HUES48 (cell line): ENCODE results near the gene KLHL6.
"Not testable (repeated sequence)": the region's sequence is repeated elsewhere in the genome, so short reads cannot be mapped to it uniquely, and the experiment has no call there.

Experiments used
- H3K27ac ChIP-seq: one replicate; pipeline ENCODE4 v1.7.0; 2013; ENCODE audit warnings: low read depth, low read length, inconsistent platforms
- H3K27me3 ChIP-seq: 2 replicates; pipeline ENCODE4 v1.6.1; 2013; ENCODE audit warnings: mild to moderate bottlenecking, low read length; ENCODE audit not compliant: control insufficient read depth, insufficient read depth
- H3K36me3 ChIP-seq: 2 replicates; pipeline ENCODE4 v1.6.1; 2013; ENCODE audit warnings: low read length; ENCODE audit not compliant: control insufficient read depth, insufficient read depth
- H3K4me1 ChIP-seq: 2 replicates; pipeline ENCODE4 v1.6.1; 2013; ENCODE audit warnings: mild to moderate bottlenecking, low read length; ENCODE audit not compliant: control insufficient read depth, insufficient read depth
- H3K4me3 ChIP-seq: 2 replicates; pipeline ENCODE4 v1.5.1; 2013; ENCODE audit warnings: mild to moderate bottlenecking, low read depth, low read length
- H3K9ac ChIP-seq: 2 replicates; pipeline ENCODE4 v1.6.1; 2013; ENCODE audit warnings: mild to moderate bottlenecking, low read depth, low read length, moderate library complexity
- H3K9me3 ChIP-seq: 2 replicates; pipeline ENCODE4 v1.6.1; 2013; ENCODE audit warnings: low read length; ENCODE audit not compliant: control insufficient read depth, insufficient read depth

The KLHL6 gene

DNA sequence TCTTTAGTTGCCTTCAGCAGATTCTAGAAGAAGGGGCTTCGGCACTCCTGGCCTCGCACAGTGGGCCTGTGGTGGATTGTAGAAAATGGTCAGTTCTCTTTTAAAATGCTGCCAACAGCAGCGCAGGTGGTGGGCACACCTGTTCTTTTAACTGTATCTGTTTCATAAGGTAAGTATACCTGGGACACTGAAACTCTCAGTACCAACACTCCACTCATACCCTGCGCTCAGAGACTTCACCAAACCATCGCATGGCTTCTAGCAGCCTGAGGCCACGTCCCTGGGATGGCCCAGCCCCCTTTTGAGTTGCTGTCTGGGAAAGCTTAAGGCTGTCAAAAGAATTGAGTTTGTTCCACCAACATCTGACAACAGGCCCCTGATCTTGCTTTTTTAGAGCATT, 70.4 kb downstream of the KLHL6 start:
- Histone ChIP-seq H3K4me1 (peaks cover 23% of the 10 kb centered on the region), H3K4me3 (no peak overlapping the region), H3K9ac (no peak overlapping the region), H3K27me3 (no peaks in the 10 kb centered on the region), H3K36me3 (no peaks in the 10 kb centered on the region), H3K9me3 (no peaks in the 10 kb centered on the region), H3K27ac (no peak overlapping the region)

DNA sequence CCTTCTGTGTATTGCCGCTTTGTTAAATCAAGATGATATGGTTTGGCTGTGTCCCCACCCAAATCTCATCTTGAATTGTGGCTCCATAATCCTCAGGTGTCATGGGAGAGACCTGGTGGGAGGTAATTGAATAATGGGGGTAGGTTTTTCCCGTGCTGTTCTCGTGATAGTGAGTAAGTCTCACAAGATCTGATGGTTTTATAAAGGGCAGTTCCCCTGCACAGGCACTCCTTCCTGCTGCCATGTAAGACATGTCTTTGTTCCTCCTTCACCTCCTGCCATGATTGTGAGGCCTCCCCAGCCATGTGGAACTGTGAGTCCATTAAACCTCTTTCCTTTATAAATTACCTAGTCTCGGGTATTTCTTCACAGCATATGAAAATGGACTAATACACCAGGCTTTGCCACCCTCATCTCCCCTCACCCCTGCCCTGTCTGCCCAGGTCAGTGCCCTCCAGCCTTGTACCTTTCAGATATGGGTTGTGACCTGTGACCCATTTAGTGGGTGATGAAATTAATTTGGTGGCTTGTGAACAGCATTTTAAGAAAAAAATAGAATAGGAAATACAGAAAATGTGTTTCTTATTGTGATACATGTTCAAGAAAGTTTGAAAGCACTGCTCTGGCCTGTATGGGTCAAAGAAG, 71.0 kb downstream of the KLHL6 start:
- no peaks in the 10 kb centered on the region for H3K36me3 ChIP-seq
- no peaks in the 10 kb centered on the region for H3K9me3 ChIP-seq
- no peak overlapping the region for H3K9ac ChIP-seq
- peaks cover 21% of the 10 kb centered on the region for H3K4me1 ChIP-seq
- no peak overlapping the region for H3K27ac ChIP-seq
- no peaks in the 10 kb centered on the region for H3K27me3 ChIP-seq
- no peak overlapping the region for H3K4me3 ChIP-seq

DNA sequence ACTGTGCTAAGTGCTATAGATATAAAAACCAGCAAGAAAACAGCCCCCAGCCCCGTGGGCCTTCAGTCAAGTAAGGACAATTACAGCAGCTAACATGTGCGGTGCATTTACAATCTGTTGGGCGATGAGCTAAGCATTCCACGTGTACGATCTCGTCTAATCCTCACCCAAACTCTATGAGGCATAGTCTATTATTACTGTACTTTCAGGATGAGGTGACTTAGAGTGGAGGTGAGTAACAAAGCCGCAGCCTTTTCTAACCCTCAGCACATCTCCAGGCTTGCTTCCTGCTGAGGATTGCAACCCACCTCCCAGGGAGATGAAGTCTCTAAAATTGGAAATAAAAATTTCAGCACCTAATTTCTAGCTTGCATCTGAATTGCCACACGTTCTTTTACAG, 73.9 kb downstream of the KLHL6 start:
- Histone ChIP-seq H3K36me3 (no peaks in the 10 kb centered on the region), H3K4me1 (peaks cover 17% of the 10 kb centered on the region), H3K4me3 (no peak overlapping the region), H3K9me3 (no peaks in the 10 kb centered on the region), H3K27ac (no peak overlapping the region), H3K27me3 (no peaks in the 10 kb centered on the region), H3K9ac (no peak overlapping the region)

DNA sequence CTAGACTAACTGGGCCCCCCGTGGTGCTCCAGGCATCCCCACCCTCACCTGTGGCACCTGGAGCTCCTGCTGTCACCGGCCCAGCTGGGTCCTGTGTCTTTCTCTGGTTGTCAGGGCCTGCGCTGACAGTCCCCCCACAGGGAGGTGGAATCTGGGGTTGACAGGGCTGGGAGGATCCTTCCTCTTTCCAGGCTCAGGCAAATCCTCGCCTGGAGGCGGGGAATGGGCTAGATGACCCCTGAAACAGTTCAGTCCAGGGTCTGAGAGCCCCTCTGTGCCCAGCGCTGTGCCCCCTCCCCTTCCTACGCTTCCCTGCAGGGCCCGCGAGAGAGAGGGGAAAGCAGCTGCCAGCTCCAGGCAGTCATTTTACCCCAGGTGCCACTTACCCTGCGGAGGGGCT, 77.0 kb downstream of the KLHL6 start:
- Histone ChIP-seq H3K9me3 (no peaks in the 10 kb centered on the region), H3K27ac (no peak overlapping the region), H3K4me1 (peaks cover 7% of the 10 kb centered on the region), H3K4me3 (no peak overlapping the region), H3K9ac (no peak overlapping the region), H3K36me3 (no peaks in the 10 kb centered on the region), H3K27me3 (no peaks in the 10 kb centered on the region)

DNA sequence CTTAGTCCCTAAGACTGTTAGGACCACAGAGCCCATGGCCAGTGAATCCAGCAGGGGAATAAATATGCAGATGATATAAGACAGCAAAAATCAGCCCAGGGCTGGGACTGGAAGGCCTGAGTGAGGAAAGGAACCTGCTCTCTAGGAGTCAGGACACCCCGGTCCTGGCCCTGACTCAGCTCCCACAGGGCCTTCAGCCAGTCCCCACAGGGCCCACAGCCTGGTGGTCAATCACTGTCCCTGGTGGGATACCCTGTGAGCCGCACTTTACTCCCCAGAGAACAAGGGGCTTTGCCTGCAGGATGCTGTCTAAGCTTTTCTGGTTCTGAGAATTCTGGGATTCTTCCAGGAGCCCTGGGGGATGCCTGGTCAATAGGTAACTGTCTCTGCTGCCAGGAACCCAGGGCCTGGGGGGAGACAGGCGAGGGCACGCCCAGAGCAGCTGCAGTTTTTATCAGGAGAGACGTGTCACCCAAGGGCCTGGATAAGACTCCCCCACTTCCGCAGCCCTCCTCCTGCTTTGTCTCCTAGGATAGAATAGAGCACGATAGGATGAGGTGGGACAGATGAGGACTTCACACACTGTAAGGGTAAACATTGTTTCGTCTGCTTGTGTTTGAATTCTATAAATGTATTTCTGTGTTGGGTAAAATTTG, 77.6 kb downstream of the KLHL6 start:
- Histone ChIP-seq H3K27ac (no peak overlapping the region), H3K4me1 (peaks cover 7% of the 10 kb centered on the region), H3K4me3 (no peak overlapping the region), H3K36me3 (no peaks in the 10 kb centered on the region), H3K9me3 (no peaks in the 10 kb centered on the region), H3K9ac (no peak overlapping the region), H3K27me3 (no peaks in the 10 kb centered on the region)

DNA sequence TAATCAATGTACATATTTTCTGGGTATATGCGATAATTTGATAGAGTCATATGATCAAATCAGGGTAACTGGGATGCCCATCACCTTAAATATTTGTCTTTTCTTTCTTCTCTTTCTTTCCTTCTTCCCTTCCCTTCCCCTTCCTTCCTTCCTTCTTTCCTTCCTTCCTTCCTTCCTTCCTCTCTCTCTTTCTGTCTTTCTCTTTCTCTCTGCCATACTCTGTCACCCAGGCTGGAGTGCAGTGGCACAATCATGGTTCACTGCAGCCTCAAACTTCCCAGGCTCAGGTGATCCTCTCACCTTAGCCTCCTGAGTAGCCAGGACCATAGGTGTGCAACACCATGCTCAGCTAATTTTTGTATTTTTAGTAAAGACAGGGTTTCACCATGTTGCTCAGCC, 79.7 kb downstream of the KLHL6 start:
- not testable (repeated sequence) for H3K4me1 ChIP-seq, H3K27ac ChIP-seq, H3K4me3 ChIP-seq, H3K27me3 ChIP-seq, H3K9ac ChIP-seq, H3K36me3 ChIP-seq, H3K9me3 ChIP-seq

DNA sequence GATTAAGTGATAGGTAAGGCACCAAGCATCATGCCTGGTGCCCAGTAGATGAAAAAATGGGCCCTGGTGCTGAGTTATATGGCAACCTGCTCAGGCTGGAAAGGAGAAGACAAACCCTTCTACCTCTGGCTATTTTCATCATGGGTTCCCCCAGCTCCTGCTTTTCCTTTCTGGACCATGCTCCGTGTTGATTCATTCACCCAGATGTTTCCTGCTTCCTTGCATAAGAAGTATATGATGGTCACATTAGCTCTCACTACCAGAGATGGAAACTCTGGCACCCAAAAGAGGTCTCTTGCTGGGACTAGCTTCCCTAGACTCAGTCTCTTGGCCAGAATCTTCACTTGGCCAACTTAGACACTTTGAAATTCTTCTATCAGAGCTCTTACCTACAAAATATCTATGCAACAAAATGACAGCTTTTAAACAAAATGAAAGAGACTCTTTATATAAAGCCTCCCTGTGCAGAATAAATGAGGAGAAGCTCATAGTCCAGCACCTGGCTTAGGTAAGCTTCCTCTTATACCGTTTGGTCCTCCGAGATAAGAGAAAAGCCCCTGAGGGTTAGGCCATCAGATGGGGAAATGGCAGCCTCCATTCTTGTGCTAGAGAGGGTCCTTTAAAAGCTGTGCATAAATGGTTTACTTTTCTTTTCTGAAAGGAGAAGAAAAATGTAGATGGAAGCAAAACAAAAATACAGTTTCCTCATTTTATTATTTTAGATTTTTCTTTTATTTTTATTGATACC, 80.3 kb downstream of the KLHL6 start:
- Histone ChIP-seq H3K4me3 (no peak overlapping the region), H3K27ac (no peak overlapping the region), H3K36me3 (no peaks in the 10 kb centered on the region), H3K4me1 (peaks cover 7% of the 10 kb centered on the region), H3K27me3 (no peaks in the 10 kb centered on the region), H3K9me3 (no peaks in the 10 kb centered on the region), H3K9ac (no peak overlapping the region)

DNA sequence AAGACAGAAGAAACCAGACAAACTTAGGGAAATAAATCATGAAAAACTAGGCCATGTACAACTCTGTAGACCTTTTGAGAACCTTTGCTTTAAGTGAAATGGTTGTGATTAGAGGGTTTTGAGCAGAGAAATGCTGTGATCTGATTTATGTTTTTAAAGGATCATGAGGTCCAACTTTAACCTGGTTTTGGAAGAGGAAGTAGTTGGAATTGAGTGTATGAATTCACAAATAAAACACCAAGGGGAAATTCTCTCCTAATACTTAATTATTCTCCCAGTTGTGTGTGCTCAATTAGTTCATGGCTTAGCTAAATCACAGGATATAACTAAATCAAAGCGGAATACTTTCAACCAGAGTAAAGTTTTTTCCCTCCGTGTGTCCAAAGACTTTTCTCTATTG, 81.5 kb downstream of the KLHL6 start:
- no peak overlapping the region for H3K27ac ChIP-seq
- H3K36me3 ChIP-seq = no peaks in the 10 kb centered on the region
- H3K4me1 ChIP-seq = no peaks in the 10 kb centered on the region
- H3K4me3 ChIP-seq = no peak overlapping the region
- no peaks in the 10 kb centered on the region for H3K27me3 ChIP-seq
- H3K9me3 ChIP-seq = no peaks in the 10 kb centered on the region
- H3K9ac ChIP-seq = no peak overlapping the region

DNA sequence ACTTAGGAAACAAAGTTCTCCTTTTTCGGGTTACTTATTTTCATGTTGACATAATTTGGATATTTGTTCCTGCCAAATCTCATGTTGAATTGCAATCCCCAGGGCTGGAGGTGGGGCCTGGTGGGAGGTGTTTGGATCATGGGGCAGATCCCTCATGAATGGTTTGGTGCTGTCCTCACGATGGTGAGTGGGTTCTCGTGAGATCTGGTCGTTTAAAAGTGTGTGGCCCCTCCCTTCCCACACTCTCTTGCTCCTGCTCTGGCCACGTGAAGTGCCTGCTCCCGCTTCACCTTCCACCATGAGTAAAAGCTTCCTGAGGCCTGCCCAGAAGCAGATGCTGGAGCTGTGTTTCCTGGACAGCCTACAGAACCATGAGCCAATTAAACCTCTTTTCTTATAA, 83.4 kb downstream of the KLHL6 start:
- Histone ChIP-seq H3K4me1 (no peaks in the 10 kb centered on the region), H3K36me3 (no peaks in the 10 kb centered on the region), H3K9ac (no peak overlapping the region), H3K27ac (no peak overlapping the region), H3K9me3 (no peaks in the 10 kb centered on the region), H3K27me3 (no peaks in the 10 kb centered on the region), H3K4me3 (no peak overlapping the region)

DNA sequence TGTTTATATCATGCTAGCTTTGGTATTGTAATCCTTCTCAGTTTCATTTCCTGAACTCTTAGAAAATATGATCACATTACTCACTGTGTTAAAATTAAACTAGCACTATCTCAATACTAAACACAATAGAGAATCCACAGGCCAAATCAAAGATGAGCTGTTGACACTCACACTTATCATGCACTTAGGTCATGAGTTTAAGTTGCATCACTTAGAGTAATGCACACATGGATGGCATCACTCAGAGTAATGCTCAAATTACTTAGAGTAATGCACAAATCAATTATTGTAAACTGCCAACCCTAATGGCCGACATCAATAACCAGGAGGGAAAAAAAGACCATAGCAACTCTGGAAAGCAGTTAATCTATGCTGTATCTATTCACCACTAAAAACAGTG, 87.1 kb downstream of the KLHL6 start:
- no peaks in the 10 kb centered on the region for H3K9me3 ChIP-seq
- H3K4me3 ChIP-seq = no peak overlapping the region
- H3K4me1 ChIP-seq = no peaks in the 10 kb centered on the region
- H3K27me3 ChIP-seq = no peaks in the 10 kb centered on the region
- H3K27ac ChIP-seq = no peak overlapping the region
- H3K36me3 ChIP-seq = no peaks in the 10 kb centered on the region
- no peak overlapping the region for H3K9ac ChIP-seq

DNA sequence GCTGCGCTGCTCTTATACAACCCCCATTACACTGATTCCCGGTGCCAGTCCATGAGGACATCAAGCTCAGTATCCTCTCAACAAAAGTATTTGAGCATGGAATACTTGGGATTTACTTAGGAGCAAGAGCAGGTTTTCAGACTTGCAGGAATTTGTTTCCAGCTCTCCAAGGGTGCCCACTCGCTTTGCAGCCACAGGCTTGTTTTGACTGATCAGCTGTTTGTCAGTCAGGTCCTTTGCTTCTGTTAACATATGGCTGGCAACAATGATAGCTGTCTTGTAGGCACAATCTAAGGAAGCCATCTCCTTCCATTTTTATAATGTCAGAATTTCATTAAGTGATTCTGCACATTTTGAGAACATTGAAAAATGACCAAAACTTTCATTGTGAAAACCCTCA, 88.9 kb downstream of the KLHL6 start:
- no peak overlapping the region for H3K9ac ChIP-seq

More for the DNA sequence above, 88.9 kb downstream of the KLHL6 start:
- no peak overlapping the region for H3K27ac ChIP-seq
- H3K9me3 ChIP-seq = no peaks in the 10 kb centered on the region
- H3K36me3 ChIP-seq = no peaks in the 10 kb centered on the region
- no peaks in the 10 kb centered on the region for H3K4me1 ChIP-seq
- H3K4me3 ChIP-seq = no peak overlapping the region
- no peaks in the 10 kb centered on the region for H3K27me3 ChIP-seq
